Caco-2 (cell line): ENCODE results near the gene A1BG. TPM values are rescaled to one million over a fixed set of nuclear protein-coding genes. Genes with fewer than 3 reads are reported as not detected.
A peak's percentile ranks its signal among the peaks of the same experiment; 100 is the strongest.

Source experiments
- BruUV-seq: library from RNA; stranded (reverse); fragments of 400-500 nt; replicated peaks from 2 replicates; lab custom pipeline; 2021; lab: Mats Ljungman, UMichigan
- CTCF ChIA-PET: fragments of 300-600 bp; sonication (Branson Sonifier 250); formaldehyde crosslinking; loops from one replicate; lab custom pipeline; 2022; ENCODE audit warnings: antibody characterized with exemption; lab: Charles Lee
- POLR2A ChIA-PET: fragments of 300-600 bp; sonication (Branson Sonifier 250); formaldehyde crosslinking; loops from one replicate; lab custom pipeline; 2022; ENCODE audit warnings: antibody characterized with exemption; lab: Charles Lee
- DNase-seq, 2 experiments: peaks; one replicate each; pipeline versions ENCODE4 v3.0.0 to v3.0.0-alpha.2; 2020 to 2022
- H3K27me3 ChIP-seq: replicated peaks from 2 replicates; pipeline ENCODE4 v1.6.0; 2011; ENCODE audit warnings: low read length; ENCODE audit not compliant: control insufficient read depth, insufficient read depth
- H3K36me3 ChIP-seq: 2 replicates; pipeline ENCODE4 v1.5.1; 2011; ENCODE audit warnings: low read length; ENCODE audit not compliant: control insufficient read depth, insufficient read depth
- H3K4me1 ChIP-seq: fragments of 250-450 bp; sonication (Bioruptor Pico); 2 replicates; pipeline ENCODE4 v1.5.1; 2020; ENCODE audit warnings: mild to moderate bottlenecking
- H3K4me3 ChIP-seq: 2 replicates; pipeline ENCODE4 v1.5.1; 2011; ENCODE audit warnings: low read depth, mild to moderate bottlenecking, control low read depth, low read length
- H3K9me3 ChIP-seq: fragments of 250-450 bp; sonication (Bioruptor Pico); 2 replicates; pipeline ENCODE4 v1.5.1; 2020; ENCODE audit warnings: mild to moderate bottlenecking, moderate library complexity
- H3K27ac Mint-ChIP-seq: one replicate; pipeline ENCODE4 v1.8.0; 2022; ENCODE audit warnings: mixed read lengths; ENCODE audit not compliant: unreplicated experiment
- H3K27me3 Mint-ChIP-seq: one replicate; pipeline ENCODE4 v1.8.0; 2022; ENCODE audit warnings: mixed read lengths; ENCODE audit not compliant: insufficient read depth, unreplicated experiment
- H3K36me3 Mint-ChIP-seq: one replicate; pipeline ENCODE4 v1.8.0; 2022; ENCODE audit warnings: mild to moderate bottlenecking, mixed read lengths; ENCODE audit not compliant: insufficient read depth, unreplicated experiment
- H3K4me1 Mint-ChIP-seq: one replicate; pipeline ENCODE4 v1.8.0; 2022; ENCODE audit warnings: low read depth, mixed read lengths; ENCODE audit not compliant: unreplicated experiment
- H3K4me3 Mint-ChIP-seq: one replicate; pipeline ENCODE4 v1.8.0; 2022; ENCODE audit warnings: mild to moderate bottlenecking, moderate library complexity, mixed read lengths; ENCODE audit not compliant: unreplicated experiment
- H3K9me3 Mint-ChIP-seq: one replicate; pipeline ENCODE4 v1.8.0; 2022; ENCODE audit warnings: mixed read lengths; ENCODE audit not compliant: unreplicated experiment
- CTCF ChIP-seq, 2 experiments: fragments of 200-600 bp in 1 of 2; IDR thresholded peaks; 1 replicate in 1 of 2; 2 replicates in 1 of 2; pipeline versions ENCODE4 v1.5.1 to v1.8.0; 2011 to 2022; ENCODE audit warnings: antibody characterized with exemption in 1 of 2, control low read depth in 1 of 2, inconsistent platforms in 1 of 2, low read depth in 1 of 2, low read length in 1 of 2, mild to moderate bottlenecking in 1 of 2, moderate library complexity in 1 of 2; ENCODE audit not compliant: insufficient read depth in 1 of 2, severe bottlenecking in 1 of 2, unreplicated experiment in 1 of 2
- intact Hi-C: fragments of 100-400 bp; cut with micrococcal nuclease; formaldehyde crosslinking; loops from one replicate; pipeline ENCODE4 v1.10.0; 2022; ENCODE audit not compliant: unreplicated experiment
- total RNA-seq: library from RNA; stranded (reverse); gene quantifications from 2 replicates; pipeline ENCODE4 v1.2.3, GENCODE V29; 2022

A1BG gene
- total RNA-seq, 1 experiment from 2014 or later, result 2.8 TPM

GRCh38 chr19:58381460-58382212, 28.3 kb upstream of the A1BG start:
- CTCF ChIA-PET, result interaction anchor here (0.8 kb wide), 1 partner anchor 19 kb away, joined by 4 read pairs; the partner anchor contains the start of gene ZNF497

GRCh38 chr19:58380662-58381459, 27.6 kb upstream of the A1BG start, which contains the start of gene ZNF837:
ZNF837 (minus strand) TSS chr19:58381030; CDS start chr19:58369332, 11,698 bp downstream.
- peaks cover 17% of the 10 kb centered on the region for H3K36me3 Mint-ChIP-seq
- H3K27me3 ChIP-seq, result no peaks in the 10 kb centered on the region
- H3K4me3 Mint-ChIP-seq, result peak within 1 kb of the TSS; percentile 87
- peak within 1 kb of the TSS; percentile 68 for H3K4me3 ChIP-seq
- peaks cover 12% of the 10 kb centered on the region for H3K4me1 Mint-ChIP-seq
- H3K27me3 Mint-ChIP-seq, result no peaks in the 10 kb centered on the region
- H3K9me3 Mint-ChIP-seq, result no peaks in the 10 kb centered on the region
- H3K4me1 ChIP-seq, result peaks cover 18% of the 10 kb centered on the region
- no peaks in the 10 kb centered on the region; the same call in 1 of the 2 replicates for H3K36me3 ChIP-seq
- peak within 1 kb of the TSS; percentile 85 for H3K27ac Mint-ChIP-seq
- ChIA-PET POLR2A (interaction anchor here (0.7 to 1.0 kb wide), 2 partner anchors 19 to 38 kb away, joined by 5 to 6 read pairs; partner anchors contain the start of gene ZNF497), CTCF (interaction anchor here (0.8 kb wide), 1 partner anchor 18 kb away, joined by 4 read pairs; the partner anchor contains the start of gene ZNF497)
- peak; percentile 99 to 100 for DNase-seq
- intact Hi-C loops, result loop anchor here (1.0 to 2.0 kb wide), 5 partner anchors 19 to 102 kb away; partner anchors contain the start of genes ERVK3-1, ZNF324, ZNF497 and ZNF8
- no peak for TF ChIP-seq CTCF (IDR thresholded peaks at IDR 0.05; ENCODE audit: insufficient read depth in 1 of 2, low read depth in 1 of 2, low read length in 1 of 2, severe bottlenecking in 1 of 2, unreplicated experiment in 1 of 2)
- H3K9me3 ChIP-seq, result no peaks in the 10 kb centered on the region
- BruUV-seq, result no TSS peak

More at GRCh38 chr19:58381460-58382212, 28.3 kb upstream of the A1BG start:
- peaks cover 12% of the 10 kb centered on the region for H3K4me1 Mint-ChIP-seq
- TF ChIP-seq CTCF (IDR thresholded peaks at IDR 0.05; ENCODE audit: insufficient read depth in 1 of 2, low read depth in 1 of 2, low read length in 1 of 2, severe bottlenecking in 1 of 2, unreplicated experiment in 1 of 2), result no peak
- H3K36me3 Mint-ChIP-seq, result peaks cover 24% of the 10 kb centered on the region
- no peaks in the 10 kb centered on the region for H3K27me3 Mint-ChIP-seq
- peak in 1 of 2 experiments; percentile 32 for DNase-seq
- POLR2A ChIA-PET, result interaction anchor here (0.7 to 1.0 kb wide), 2 partner anchors 19 to 37 kb away, joined by 5 to 6 read pairs; partner anchors contain the start of gene ZNF497
- Histone ChIP-seq H3K9me3 (no peaks in the 10 kb centered on the region), H3K36me3 (no peaks in the 10 kb centered on the region; the same call in 1 of the 2 replicates), H3K4me3 (peak overlapping the region; percentile 65), H3K4me1 (peaks cover 19% of the 10 kb centered on the region), H3K27me3 (no peaks in the 10 kb centered on the region)
- H3K27ac Mint-ChIP-seq, result peak overlapping the region; percentile 85
- intact Hi-C loops, result loop anchor here (1.0 to 2.0 kb wide), 4 partner anchors 19 to 103 kb away; partner anchors contain the start of genes ERVK3-1, ZNF324, ZNF497 and ZNF8
- BruUV-seq, result TSS peak; percentile 45
- H3K9me3 Mint-ChIP-seq, result no peaks in the 10 kb centered on the region
- peak overlapping the region; percentile 87 for H3K4me3 Mint-ChIP-seq
